GM23338 (cell line): ENCODE results near the gene ACTMAP. TPM values are rescaled to one million over a fixed set of nuclear protein-coding genes. Genes with fewer than 3 reads are reported as not detected.

Source experiments
- ATAC-seq: fragments of 200-7000 bp; cut with Tn5 transposase; 3 replicates; pipeline ENCODE4 v1.9.1; 2020
- DNase-seq: peaks from one replicate; pipeline ENCODE4 v3.0.0-alpha.2; 2015; ENCODE audit warnings: low spot score
- H2AFZ ChIP-seq: fragments of 200-600 bp; sonication (generic); 2 replicates; pipeline ENCODE4 v1.8.0; 2016; ENCODE audit warnings: antibody characterized with exemption, mild to moderate bottlenecking, moderate library complexity
- H3F3A ChIP-seq: fragments of 200-600 bp; sonication (generic); replicated peaks from 2 replicates; pipeline ENCODE4 v1.8.0; 2017; ENCODE audit warnings: antibody characterized with exemption, mixed run types, low read depth
- H3K27ac ChIP-seq: fragments of 200-600 bp; sonication (generic); 2 replicates; pipeline ENCODE4 v1.6.1; 2016; ENCODE audit warnings: low read depth
- H3K27me3 ChIP-seq: fragments of 200-600 bp; sonication (generic); 2 replicates; pipeline ENCODE4 v1.8.0; 2016; ENCODE audit warnings: mild to moderate bottlenecking, mixed run types, moderate library complexity; ENCODE audit not compliant: insufficient read depth
- H3K36me3 ChIP-seq: fragments of 200-600 bp; sonication (generic); 2 replicates; pipeline ENCODE4 v1.8.0; 2016; ENCODE audit warnings: mild to moderate bottlenecking; ENCODE audit not compliant: insufficient read depth
- H3K4me1 ChIP-seq: fragments of 200-600 bp; sonication (generic); 2 replicates; pipeline ENCODE4 v1.8.0; 2016; ENCODE audit warnings: mild to moderate bottlenecking, moderate library complexity; ENCODE audit not compliant: insufficient read depth
- H3K4me2 ChIP-seq: fragments of 200-600 bp; sonication (generic); 2 replicates; pipeline ENCODE4 v1.7.1; 2017; ENCODE audit warnings: mixed run types
- H3K4me3 ChIP-seq: fragments of 200-600 bp; sonication (generic); 2 replicates; pipeline ENCODE4 v1.6.1; 2016; ENCODE audit warnings: mixed run types
- H3K79me2 ChIP-seq: fragments of 200-600 bp; sonication (generic); replicated peaks from 2 replicates; pipeline ENCODE4 v1.8.0; 2017; ENCODE audit warnings: mild to moderate bottlenecking; ENCODE audit not compliant: insufficient read depth
- H3K9me2 ChIP-seq: fragments of 200-600 bp; sonication (generic); 2 replicates; pipeline ENCODE4 v1.8.0; 2017; ENCODE audit not compliant: insufficient read depth
- H4K20me1 ChIP-seq: fragments of 200-600 bp; sonication (generic); replicated peaks from 2 replicates; pipeline ENCODE4 v1.8.0; 2017; ENCODE audit warnings: mild to moderate bottlenecking; ENCODE audit not compliant: insufficient read depth
- H3K27ac Mint-ChIP-seq: 2 replicates; pipeline ENCODE4 v1.8.0; 2020; ENCODE audit warnings: inconsistent platforms, mild to moderate bottlenecking, moderate library complexity, mixed read lengths
- H3K27me3 Mint-ChIP-seq: 3 replicates; pipeline ENCODE4 v1.8.0; 2022; ENCODE audit warnings: low read depth, mild to moderate bottlenecking, moderate library complexity, mixed read lengths, inconsistent platforms; ENCODE audit not compliant: insufficient read depth, poor library complexity
- H3K36me3 Mint-ChIP-seq: 3 replicates; pipeline ENCODE4 v1.8.0; 2021; ENCODE audit warnings: low read depth, mild to moderate bottlenecking, inconsistent platforms, moderate library complexity, mixed read lengths
- H3K4me1 Mint-ChIP-seq: 3 replicates; pipeline ENCODE4 v1.8.0; 2020; ENCODE audit warnings: mild to moderate bottlenecking, inconsistent platforms, mixed read lengths
- H3K4me3 Mint-ChIP-seq: 3 replicates; pipeline ENCODE4 v1.8.0; 2021; ENCODE audit warnings: moderate library complexity, mild to moderate bottlenecking, inconsistent platforms, mixed read lengths
- H3K9me3 Mint-ChIP-seq: 3 replicates; pipeline ENCODE4 v1.8.0; 2020; ENCODE audit warnings: moderate library complexity, mild to moderate bottlenecking, inconsistent platforms, mixed read lengths
- CREB1 ChIP-seq: fragments of 250-450 bp; sonication (Bioruptor Pico); IDR thresholded peaks from 2 replicates; pipeline ENCODE4 v1.5.0; 2020; ENCODE audit warnings: low read depth, mild to moderate bottlenecking, moderate library complexity
- CTCF ChIP-seq, 2 experiments: fragments of 200-600 bp in 1 of 2; sonication (generic) in 1 of 2; conservative IDR thresholded peaks; 2 replicates each; pipeline versions ENCODE4 v1.5.1 to v1.6.1; 2016 to 2017; ENCODE audit warnings: antibody characterized with exemption in 2 of 2, low read depth in 2 of 2, mild to moderate bottlenecking in 2 of 2, moderate library complexity in 1 of 2
- ETS1 ChIP-seq: IDR thresholded peaks from 2 replicates; pipeline ENCODE4 v1.6.1; 2016; ENCODE audit warnings: antibody characterized with exemption
- EZH2 ChIP-seq: fragments of 200-600 bp; sonication (generic); IDR thresholded peaks from one replicate; pipeline ENCODE4 v1.8.0; 2017; ENCODE audit warnings: antibody characterized with exemption, mild to moderate bottlenecking, low read depth; ENCODE audit not compliant: unreplicated experiment
- EZH2phosphoT487 ChIP-seq: fragments of 200-600 bp; sonication (generic); IDR thresholded peaks from one replicate; pipeline ENCODE4 v1.8.1; 2018; ENCODE audit warnings: antibody characterized with exemption; ENCODE audit not compliant: unreplicated experiment
- NANOG ChIP-seq: IDR thresholded peaks from 2 replicates; pipeline ENCODE4 v1.6.1; 2016; ENCODE audit warnings: antibody characterized with exemption, borderline replicate concordance
- STAT1 ChIP-seq: IDR thresholded peaks from one replicate; pipeline ENCODE4 v1.6.1; 2016; ENCODE audit warnings: antibody characterized with exemption; ENCODE audit not compliant: unreplicated experiment
- ZNF331 ChIP-seq: fragments of 250-450 bp; sonication (Bioruptor Pico); IDR thresholded peaks from 2 replicates; pipeline ENCODE4 v1.5.0; 2020; ENCODE audit warnings: low read depth, mild to moderate bottlenecking, moderate library complexity
- polyA plus RNA-seq: library from polyadenylated mRNA; unstranded; fragments of >200 nt; fragmentation: Nextera tagmentation; extraction: Ambion mirVana; gene quantifications from 2 replicates; pipeline ENCODE4 v1.2.1, GENCODE V29; 2016
- total RNA-seq: library from RNA; depleted of rRNA; stranded (reverse); fragments of >200 nt; shearing (Covaris generic); gene quantifications from 2 replicates; pipeline ENCODE4 v1.2.3, GENCODE V29; 2014
- TF ChIP-seq, protein P1 (sequence below): IDR thresholded peaks from one replicate; pipeline ENCODE4 v1.6.1; 2018; ENCODE audit warnings: antibody characterized with exemption; ENCODE audit not compliant: unreplicated experiment

Gene ACTMAP
- total and polyA plus RNA-seq, 2 experiments from 2014 or later: 14.9 to 16.7 TPM

DNA sequence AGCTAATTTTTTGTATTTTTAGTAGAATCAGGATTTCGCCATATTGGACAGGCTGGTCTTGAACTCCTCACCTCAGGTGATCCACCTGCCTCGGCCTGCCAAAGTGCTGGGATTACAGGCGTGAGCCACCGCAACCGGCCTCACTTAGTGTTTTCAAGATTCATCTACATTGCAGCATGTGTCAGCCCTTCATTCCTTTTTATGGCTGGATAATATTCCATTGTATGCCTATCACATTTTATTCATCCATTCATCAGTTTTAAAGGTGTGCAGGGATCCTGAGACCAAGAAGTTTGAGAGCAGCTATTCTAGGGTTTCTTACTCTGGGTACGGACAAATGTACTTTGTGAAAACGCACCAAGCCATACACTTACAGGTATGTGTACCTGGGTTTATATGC, 42.7 kb downstream of the ACTMAP start:
- Mint-ChIP-seq H3K4me3 (no peak overlapping the region), H3K36me3 (peaks cover 53% of the 10 kb centered on the region), H3K4me1 (peaks cover 6% of the 10 kb centered on the region), H3K27me3 (peaks cover 5% of the 10 kb centered on the region), H3K27ac (no peak overlapping the region), H3K9me3 (no peaks in the 10 kb centered on the region)
- ATAC-seq (no peak), DNase-seq (no peak)
- no peaks in the 10 kb centered on the region for H3K27me3 ChIP-seq
- 0 out of 2 replicates have a peak, but pooled peaks cover 3% of the 10 kb centered on the region for H3K4me1 ChIP-seq
- H3K4me2 ChIP-seq: no peak overlapping the region
- H2AFZ ChIP-seq: no peak overlapping the region
- H3K79me2 ChIP-seq: no peaks in the 10 kb centered on the region
- no peak for TF ChIP-seq ZNF331 (CRISPR knock-in tag)
- TF ChIP-seq EZH2: no peak
- TF ChIP-seq STAT1: no peak
- TF ChIP-seq, protein P1, sequence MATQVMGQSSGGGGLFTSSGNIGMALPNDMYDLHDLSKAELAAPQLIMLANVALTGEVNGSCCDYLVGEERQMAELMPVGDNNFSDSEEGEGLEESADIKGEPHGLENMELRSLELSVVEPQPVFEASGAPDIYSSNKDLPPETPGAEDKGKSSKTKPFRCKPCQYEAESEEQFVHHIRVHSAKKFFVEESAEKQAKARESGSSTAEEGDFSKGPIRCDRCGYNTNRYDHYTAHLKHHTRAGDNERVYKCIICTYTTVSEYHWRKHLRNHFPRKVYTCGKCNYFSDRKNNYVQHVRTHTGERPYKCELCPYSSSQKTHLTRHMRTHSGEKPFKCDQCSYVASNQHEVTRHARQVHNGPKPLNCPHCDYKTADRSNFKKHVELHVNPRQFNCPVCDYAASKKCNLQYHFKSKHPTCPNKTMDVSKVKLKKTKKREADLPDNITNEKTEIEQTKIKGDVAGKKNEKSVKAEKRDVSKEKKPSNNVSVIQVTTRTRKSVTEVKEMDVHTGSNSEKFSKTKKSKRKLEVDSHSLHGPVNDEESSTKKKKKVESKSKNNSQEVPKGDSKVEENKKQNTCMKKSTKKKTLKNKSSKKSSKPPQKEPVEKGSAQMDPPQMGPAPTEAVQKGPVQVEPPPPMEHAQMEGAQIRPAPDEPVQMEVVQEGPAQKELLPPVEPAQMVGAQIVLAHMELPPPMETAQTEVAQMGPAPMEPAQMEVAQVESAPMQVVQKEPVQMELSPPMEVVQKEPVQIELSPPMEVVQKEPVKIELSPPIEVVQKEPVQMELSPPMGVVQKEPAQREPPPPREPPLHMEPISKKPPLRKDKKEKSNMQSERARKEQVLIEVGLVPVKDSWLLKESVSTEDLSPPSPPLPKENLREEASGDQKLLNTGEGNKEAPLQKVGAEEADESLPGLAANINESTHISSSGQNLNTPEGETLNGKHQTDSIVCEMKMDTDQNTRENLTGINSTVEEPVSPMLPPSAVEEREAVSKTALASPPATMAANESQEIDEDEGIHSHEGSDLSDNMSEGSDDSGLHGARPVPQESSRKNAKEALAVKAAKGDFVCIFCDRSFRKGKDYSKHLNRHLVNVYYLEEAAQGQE: no peak
- no peak for TF ChIP-seq CREB1 (CRISPR knock-in tag)
- no peak for TF ChIP-seq NANOG
- no peak for TF ChIP-seq CTCF (conservative IDR thresholded peaks at IDR 0.05; ENCODE audit: low read depth in 2 of 2)
- H3K4me3 ChIP-seq: no peak overlapping the region
- H4K20me1 ChIP-seq: no peaks in the 10 kb centered on the region; the same call in 1 of the 2 replicates
- peaks cover 19% of the 10 kb centered on the region for H3K36me3 ChIP-seq
- no peak overlapping the region for H3K27ac ChIP-seq
- 0 out of 2 replicates have a peak, but pooled peaks cover 6% of the 10 kb centered on the region for H3F3A ChIP-seq
- H3K9me2 ChIP-seq: no peaks in the 10 kb centered on the region

DNA sequence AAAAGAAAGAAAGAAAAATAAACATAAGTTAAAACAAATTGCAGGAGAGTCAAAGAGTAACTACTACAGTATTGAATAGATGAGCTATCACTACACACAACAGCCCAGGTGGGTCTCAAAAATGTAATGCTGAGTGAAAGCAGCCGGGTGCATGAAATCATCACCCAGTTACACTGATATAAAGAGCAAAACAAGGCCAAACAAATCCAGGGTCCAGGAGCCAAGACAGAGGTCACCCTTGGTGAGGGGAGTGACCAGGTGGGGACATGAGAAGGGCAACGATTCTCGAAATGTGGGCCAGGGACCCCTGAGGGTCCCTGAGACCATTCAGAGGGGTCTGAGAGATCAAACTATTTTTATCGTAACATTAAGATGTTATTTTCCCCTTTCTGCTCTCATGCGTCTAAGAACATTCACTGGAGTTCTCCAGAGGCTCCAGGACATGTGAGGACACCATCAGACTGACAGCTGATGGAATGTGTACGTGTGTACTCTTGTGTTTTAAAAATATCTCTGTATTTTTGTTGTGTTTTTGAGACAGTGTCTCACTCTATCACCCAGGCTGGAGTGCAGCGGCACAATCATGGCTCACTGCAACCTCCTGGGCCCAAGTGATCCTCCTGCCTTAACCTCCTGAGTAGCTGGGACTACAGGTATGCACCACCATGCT, 44.2 kb downstream of the ACTMAP start:
- H3K27me3 ChIP-seq: no peaks in the 10 kb centered on the region
- H3K27me3 Mint-ChIP-seq: peaks cover 6% of the 10 kb centered on the region
- H4K20me1 ChIP-seq: no peaks in the 10 kb centered on the region; the same call in 1 of the 2 replicates
- no peaks in the 10 kb centered on the region for H3K79me2 ChIP-seq
- H3F3A ChIP-seq: 0 out of 2 replicates have a peak, but pooled peaks cover 6% of the 10 kb centered on the region
- peaks cover 10% of the 10 kb centered on the region for H3K4me1 Mint-ChIP-seq
- peaks cover 18% of the 10 kb centered on the region for H3K36me3 ChIP-seq
- H3K4me3 ChIP-seq: no peak overlapping the region
- peaks cover 53% of the 10 kb centered on the region for H3K36me3 Mint-ChIP-seq
- no peak overlapping the region for H3K27ac ChIP-seq
- no peak for ATAC-seq
- no peaks in the 10 kb centered on the region for H3K9me2 ChIP-seq
- H3K4me1 ChIP-seq: 0 out of 2 replicates have a peak, but pooled peaks cover 3% of the 10 kb centered on the region
- no peak overlapping the region for H3K4me2 ChIP-seq
- no peak overlapping the region for H3K27ac Mint-ChIP-seq
- no peak for DNase-seq
- no peak overlapping the region for H3K4me3 Mint-ChIP-seq
- H3K9me3 Mint-ChIP-seq: no peaks in the 10 kb centered on the region
- no peak overlapping the region for H2AFZ ChIP-seq
- TF ChIP-seq, protein P1: no peak
- TF ChIP-seq NANOG (no peak), EZH2phosphoT487 (no peak), EZH2 (no peak), CTCF (conservative IDR thresholded peaks at IDR 0.05; ENCODE audit: low read depth in 2 of 2) (no peak), ETS1 (no peak)
